HEK293T (cell line): ENCODE measurements around the gene MSX1.

Source experiments
- CTCF ChIA-PET: fragments of 350-600 bp; formaldehyde crosslinking; extraction: SDS; loops from one replicate; lab custom pipeline; 2021; ENCODE audit warnings: antibody characterized with exemption, inconsistent platforms; lab: Yijun Ruan, JAX
- POLR2A ChIA-PET: fragments of 350-600 bp; formaldehyde crosslinking; extraction: SDS; loops from one replicate; lab custom pipeline; 2020; ENCODE audit warnings: antibody characterized with exemption, inconsistent platforms; lab: Yijun Ruan, JAX
- DNase-seq: peaks from one replicate; pipeline ENCODE4 v3.0.0; 2012; ENCODE audit warnings: mixed read lengths; ENCODE audit errors: extremely low spot score
- ARNT ChIP-seq: fragments of 450-650 bp; IDR thresholded peaks from 2 replicates; pipeline ENCODE4 v1.6.1; 2017; ENCODE audit warnings: mild to moderate bottlenecking
- BHLHE40 ChIP-seq: fragments of 450-650 bp; IDR thresholded peaks from 2 replicates; pipeline ENCODE4 v1.6.1; 2016; ENCODE audit warnings: mild to moderate bottlenecking, moderate library complexity, borderline replicate concordance
- CTBP1 ChIP-seq: fragments of 450-650 bp; IDR thresholded peaks from 2 replicates; pipeline ENCODE4 v1.6.1; 2016; ENCODE audit warnings: borderline replicate concordance
- ELF4 ChIP-seq: fragments of 450-650 bp; IDR thresholded peaks from 2 replicates; pipeline ENCODE4 v1.6.1; 2017; ENCODE audit warnings: antibody characterized with exemption
- FOXA1 ChIP-seq: fragments of 450-650 bp; IDR thresholded peaks from 2 replicates; pipeline ENCODE4 v1.6.1; 2016; ENCODE audit warnings: mild to moderate bottlenecking
- FOXK2 ChIP-seq: fragments of 450-650 bp; IDR thresholded peaks from 2 replicates; pipeline ENCODE4 v1.6.1; 2016; ENCODE audit warnings: mild to moderate bottlenecking
- FOXM1 ChIP-seq: fragments of 450-650 bp; IDR thresholded peaks from 2 replicates; pipeline ENCODE4 v1.6.1; 2017; ENCODE audit warnings: mild to moderate bottlenecking, borderline replicate concordance
- HDGF ChIP-seq: fragments of 450-650 bp; IDR thresholded peaks from 2 replicates; pipeline ENCODE4 v1.6.1; 2017; ENCODE audit warnings: antibody characterized with exemption, borderline replicate concordance
- L3MBTL2 ChIP-seq: fragments of 450-650 bp; conservative IDR thresholded peaks from 2 replicates; pipeline ENCODE4 v1.6.1; 2016; ENCODE audit warnings: mild to moderate bottlenecking
- LEF1 ChIP-seq: fragments of 450-650 bp; IDR thresholded peaks from 2 replicates; pipeline ENCODE4 v1.6.1; 2017; ENCODE audit warnings: mild to moderate bottlenecking, borderline replicate concordance
- NFRKB ChIP-seq: fragments of 450-650 bp; IDR thresholded peaks from 2 replicates; pipeline ENCODE4 v1.6.1; 2016; ENCODE audit warnings: mild to moderate bottlenecking, moderate library complexity
- SP1 ChIP-seq: fragments of 450-650 bp; IDR thresholded peaks from 2 replicates; pipeline ENCODE4 v1.6.1; 2017
- SUZ12 ChIP-seq: fragments of 450-650 bp; IDR thresholded peaks from 2 replicates; pipeline ENCODE4 v1.6.1; 2016; ENCODE audit warnings: mild to moderate bottlenecking
- TARDBP ChIP-seq: fragments of 450-650 bp; IDR thresholded peaks from 2 replicates; pipeline ENCODE4 v1.6.1; 2016
- ZNF384 ChIP-seq: fragments of 450-650 bp; IDR thresholded peaks from 2 replicates; pipeline ENCODE4 v1.6.1; 2016
- TF ChIP-seq, protein P1 (sequence below): fragments of 450-650 bp; IDR thresholded peaks from 2 replicates; pipeline ENCODE4 v1.6.1; 2016

The MSX1 gene

DNA sequence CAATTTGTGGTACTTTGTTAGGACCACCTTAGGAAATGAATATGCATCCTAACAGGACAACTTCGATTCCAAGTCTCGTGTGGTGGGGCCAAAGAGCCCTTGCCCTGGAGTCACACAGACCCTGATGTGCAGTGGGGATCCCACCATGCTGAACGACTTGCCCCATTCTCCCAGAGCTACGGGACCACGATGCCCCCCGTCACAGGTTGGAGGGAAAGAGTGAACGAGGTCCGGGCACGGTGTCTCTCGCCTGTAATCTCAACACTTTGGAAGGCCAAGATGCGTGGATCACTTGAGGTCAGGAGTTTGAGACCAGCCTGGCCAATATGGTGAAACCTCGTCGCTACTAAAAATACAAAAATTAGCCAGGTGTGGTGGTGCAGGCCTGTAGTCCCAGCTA lies 14.4 kb upstream of the MSX1 start:
- no peak for TF ChIP-seq TARDBP
- no peak for TF ChIP-seq ELF4
- TF ChIP-seq, protein P1, sequence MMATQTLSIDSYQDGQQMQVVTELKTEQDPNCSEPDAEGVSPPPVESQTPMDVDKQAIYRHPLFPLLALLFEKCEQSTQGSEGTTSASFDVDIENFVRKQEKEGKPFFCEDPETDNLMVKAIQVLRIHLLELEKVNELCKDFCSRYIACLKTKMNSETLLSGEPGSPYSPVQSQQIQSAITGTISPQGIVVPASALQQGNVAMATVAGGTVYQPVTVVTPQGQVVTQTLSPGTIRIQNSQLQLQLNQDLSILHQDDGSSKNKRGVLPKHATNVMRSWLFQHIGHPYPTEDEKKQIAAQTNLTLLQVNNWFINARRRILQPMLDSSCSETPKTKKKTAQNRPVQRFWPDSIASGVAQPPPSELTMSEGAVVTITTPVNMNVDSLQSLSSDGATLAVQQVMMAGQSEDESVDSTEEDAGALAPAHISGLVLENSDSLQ = no peak
- no peak for TF ChIP-seq ZNF384
- no peak for TF ChIP-seq BHLHE40
- no peak for TF ChIP-seq NFRKB
- no peak for TF ChIP-seq FOXK2
- no peak for TF ChIP-seq LEF1
- TF ChIP-seq HDGF = no peak
- TF ChIP-seq FOXA1 = no peak
- no peak for TF ChIP-seq L3MBTL2
- TF ChIP-seq ARNT = no peak
- TF ChIP-seq SUZ12 = no peak
- TF ChIP-seq CTBP1 = no peak
- no peak for TF ChIP-seq SP1
- no peak for TF ChIP-seq FOXM1
- no peak for DNase-seq
- CTCF ChIA-PET = no interaction called here
- POLR2A ChIA-PET = no interaction called here

DNA sequence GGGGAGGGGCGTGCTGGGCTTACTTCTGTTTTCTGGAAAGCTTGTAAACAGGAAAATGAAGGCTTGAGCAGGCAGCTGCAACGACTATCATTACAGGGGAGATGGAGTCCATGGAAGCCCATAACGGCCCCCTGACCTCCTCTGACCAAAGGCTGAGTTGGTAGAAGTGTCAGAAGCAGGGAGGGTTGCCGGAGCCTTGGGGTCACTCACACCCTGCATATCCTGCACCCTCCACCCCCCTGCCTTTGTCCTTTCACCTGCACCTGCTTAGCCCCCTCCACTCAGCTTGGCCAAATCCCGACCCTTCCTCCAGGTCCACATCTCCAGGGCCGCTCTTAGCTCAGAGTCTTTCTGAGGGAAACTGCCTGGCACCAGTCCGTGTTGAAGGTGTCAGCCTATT lies 12.5 kb upstream of the MSX1 start:
- no peak for DNase-seq
- TF ChIP-seq FOXM1 = no peak
- no peak for TF ChIP-seq L3MBTL2
- no peak for TF ChIP-seq SUZ12
- no peak for TF ChIP-seq HDGF
- TF ChIP-seq ZNF384 = no peak
- TF ChIP-seq ARNT = no peak
- TF ChIP-seq FOXA1 = no peak
- TF ChIP-seq SP1 = no peak
- TF ChIP-seq, protein P1 = no peak
- TF ChIP-seq NFRKB = no peak
- no peak for TF ChIP-seq ELF4
- TF ChIP-seq FOXK2 = no peak
- TF ChIP-seq BHLHE40 = no peak
- no peak for TF ChIP-seq TARDBP
- TF ChIP-seq CTBP1 = no peak
- ChIA-PET CTCF (no interaction called here), POLR2A (no interaction called here)

DNA sequence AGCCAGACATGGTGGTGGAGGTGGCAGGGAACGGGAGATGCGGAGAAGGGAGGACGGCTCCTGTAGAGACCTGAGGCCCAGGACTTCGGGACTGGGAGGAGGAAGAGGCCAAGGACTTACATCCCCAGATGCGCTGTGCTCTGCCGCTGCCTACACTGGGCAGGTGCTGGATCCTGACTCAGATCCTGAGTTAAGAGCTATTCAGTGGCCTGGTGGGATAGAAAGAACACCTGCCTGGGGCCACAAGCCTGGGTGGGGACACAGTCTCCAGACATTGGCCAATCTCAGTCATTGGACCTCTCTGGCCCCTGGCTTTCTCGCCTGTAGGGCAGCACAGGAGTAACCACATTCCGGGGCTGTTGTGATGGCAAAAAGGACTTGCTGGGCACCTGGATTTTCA lies 10.9 kb upstream of the MSX1 start:
- POLR2A ChIA-PET = no interaction called here
- DNase-seq = no peak
- TF ChIP-seq FOXM1 = no peak
- TF ChIP-seq SP1 = no peak
- no peak for TF ChIP-seq HDGF
- TF ChIP-seq NFRKB = no peak
- TF ChIP-seq ZNF384 = no peak
- TF ChIP-seq CTBP1 = no peak
- no peak for TF ChIP-seq SUZ12
- TF ChIP-seq FOXA1 = no peak
- no peak for TF ChIP-seq ARNT
- no peak for TF ChIP-seq L3MBTL2
- CTCF ChIA-PET = no interaction called here

DNA sequence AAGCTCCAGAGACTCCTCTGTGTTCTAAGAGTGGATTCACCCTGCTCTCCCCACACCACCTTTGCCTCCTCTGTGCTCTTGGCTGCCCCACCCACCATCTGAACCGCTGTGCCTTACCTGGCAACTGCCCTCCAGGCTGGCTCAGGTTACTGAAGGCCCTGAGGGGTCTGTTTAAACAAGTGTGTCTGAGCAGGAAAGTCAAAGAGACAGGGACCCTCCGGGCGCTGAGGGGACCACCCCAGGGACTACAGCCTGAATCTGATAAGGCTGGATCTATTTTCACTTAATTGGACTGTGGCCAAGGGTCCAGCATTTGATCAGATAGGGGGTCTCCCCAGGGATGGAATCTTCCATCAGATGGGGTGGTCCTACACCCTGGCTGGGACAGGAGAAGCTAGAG lies 10.4 kb upstream of the MSX1 start:
- no peak for TF ChIP-seq HDGF
- no peak for TF ChIP-seq ZNF384
- no peak for TF ChIP-seq CTBP1
- no peak for TF ChIP-seq L3MBTL2
- no peak for TF ChIP-seq SP1
- no peak for TF ChIP-seq ARNT
- TF ChIP-seq SUZ12 = no peak
- ChIA-PET POLR2A (no interaction called here), CTCF (no interaction called here)
- no peak for DNase-seq

DNA sequence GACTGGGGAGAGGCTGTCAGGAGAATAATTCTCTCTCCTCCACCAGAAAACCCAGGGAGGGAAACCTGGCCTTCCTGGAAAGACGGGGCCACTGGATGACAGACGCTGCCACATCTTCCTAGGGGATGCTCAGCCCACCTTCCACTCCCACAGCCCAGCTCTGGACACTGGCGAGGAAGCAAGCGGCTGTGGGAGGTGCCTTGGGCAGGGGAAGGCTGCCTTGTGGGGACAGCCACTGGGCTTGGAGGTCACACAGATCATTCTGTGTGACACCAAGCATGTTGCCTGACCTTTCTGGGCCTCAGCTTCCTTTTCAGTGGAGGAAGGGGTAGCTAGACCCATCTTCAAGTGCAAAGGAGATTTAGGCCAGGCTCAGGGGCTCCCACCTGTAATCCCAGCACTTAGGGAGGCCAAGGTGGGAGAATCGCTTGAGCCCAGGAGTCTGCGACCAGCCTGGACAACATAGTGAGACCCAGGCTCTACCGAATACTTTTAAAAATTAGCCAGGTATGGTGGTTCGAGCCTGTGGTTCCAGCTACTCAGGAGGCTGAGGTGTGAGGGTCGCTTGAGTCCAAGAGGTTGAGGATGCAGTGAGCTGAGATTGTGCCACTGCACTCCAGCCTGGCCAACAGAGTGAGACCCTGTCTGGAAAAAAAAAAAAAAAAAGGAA lies 9.8 kb upstream of the MSX1 start:
- no peak for TF ChIP-seq SUZ12
- TF ChIP-seq SP1 = no peak
- TF ChIP-seq BHLHE40 = no peak
- TF ChIP-seq, protein P1 = no peak
- TF ChIP-seq FOXA1 = no peak
- TF ChIP-seq TARDBP = no peak
- no peak for TF ChIP-seq FOXM1
- TF ChIP-seq ARNT = no peak
- TF ChIP-seq LEF1 = no peak
- TF ChIP-seq L3MBTL2 = no peak
- TF ChIP-seq ZNF384 = no peak
- no peak for TF ChIP-seq FOXK2
- TF ChIP-seq HDGF = no peak
- no peak for TF ChIP-seq NFRKB
- TF ChIP-seq ELF4 = no peak
- no peak for TF ChIP-seq CTBP1
- ChIA-PET POLR2A (no interaction called here), CTCF (interaction anchor here (0.7 kb wide), 1 partner anchor 552 kb away, joined by 5 read pairs; no protein-coding TSS in a partner anchor)
- no peak for DNase-seq

DNA sequence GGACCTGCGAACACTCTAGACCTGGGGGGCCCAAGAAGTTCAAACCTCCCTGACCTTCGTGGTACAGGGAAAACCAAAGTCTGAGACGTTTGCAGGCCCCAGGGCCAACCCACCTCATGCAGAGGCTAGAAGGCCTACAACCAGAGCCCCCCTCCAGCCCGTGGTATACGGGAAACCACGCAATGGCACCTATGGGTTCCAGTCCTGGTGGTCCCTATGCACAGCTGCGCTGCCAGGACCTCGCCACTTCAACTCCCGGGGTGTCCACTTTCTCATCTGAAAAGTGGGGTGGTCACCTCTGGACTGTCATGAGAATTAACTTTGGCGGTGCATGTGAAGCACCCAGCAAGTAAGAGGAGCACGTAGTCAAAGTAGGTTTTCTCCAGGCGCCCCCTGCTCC lies 8.4 kb upstream of the MSX1 start:
- ChIA-PET CTCF (no interaction called here), POLR2A (no interaction called here)
- DNase-seq = no peak
- no peak for TF ChIP-seq ELF4
- TF ChIP-seq FOXM1 = no peak
- no peak for TF ChIP-seq NFRKB
- no peak for TF ChIP-seq BHLHE40
- TF ChIP-seq LEF1 = no peak
- no peak for TF ChIP-seq SP1
- no peak for TF ChIP-seq ZNF384
- no peak for TF ChIP-seq SUZ12
- no peak for TF ChIP-seq FOXK2
- TF ChIP-seq, protein P1 = no peak
- TF ChIP-seq FOXA1 = no peak
- TF ChIP-seq CTBP1 = no peak
- TF ChIP-seq HDGF = no peak
- no peak for TF ChIP-seq L3MBTL2
- no peak for TF ChIP-seq ARNT
